Measurements from ENCODE around the gene TWSG1.

GRCh38 chr18:9410515-9410914 is 75.9 kb downstream of the TWSG1 start:
- no peak for TF ChIP-seq CTCF (IDR thresholded peaks at IDR 0.05)
- TF ChIP-seq POLR2AphosphoS5 (IDR thresholded peaks at IDR 0.05; ENCODE audit: insufficient read depth in 1 of 2, low read depth in 1 of 2) = no peak
- TF ChIP-seq POLR2A (IDR thresholded peaks at IDR 0.05) = no peak

All from vagina (tissue), 2 donors.